Measurements from ENCODE around the gene SPI1.
"Not testable (repeated sequence)": the region's sequence is repeated elsewhere in the genome, so short reads cannot be mapped to it uniquely, and the experiment has no call there.

Gene SPI1

DNA sequence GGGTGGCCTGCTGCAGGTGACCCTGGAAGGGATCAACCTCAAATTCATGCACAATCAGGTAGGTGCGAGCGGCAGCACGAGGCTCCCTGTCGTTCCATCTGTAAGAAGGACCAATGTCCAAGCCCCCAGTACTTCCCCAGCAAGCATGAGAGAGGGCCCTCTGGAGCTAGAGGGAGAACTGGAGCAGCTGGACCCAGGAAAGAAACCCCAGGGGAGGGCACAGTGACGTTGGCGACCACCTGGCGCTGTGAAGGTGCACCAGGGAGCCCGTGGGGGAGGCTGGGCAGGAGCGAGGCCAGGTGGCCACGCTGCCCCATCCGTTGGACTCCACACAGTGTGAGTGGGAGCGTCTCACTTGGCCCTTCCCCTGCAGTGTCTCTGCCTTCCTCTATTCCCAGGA, 53.8 kb downstream of the SPI1 start:
- TF ChIP-seq ZFP3 (CRISPR knock-in tag; IDR thresholded peaks at IDR 0.05) (no peak), ISL1 (CRISPR knock-in tag; IDR thresholded peaks at IDR 0.05) (no peak), ZNF565 (CRISPR knock-in tag; conservative IDR thresholded peaks at IDR 0.05; ENCODE audit: low read depth) (no peak), ESRRG (CRISPR knock-in tag; IDR thresholded peaks at IDR 0.05) (no peak), ZNF70 (CRISPR knock-in tag; IDR thresholded peaks at IDR 0.05) (no peak), BACH2 (CRISPR knock-in tag; IDR thresholded peaks at IDR 0.05; ENCODE audit: borderline replicate concordance) (no peak)
- TF ChIP-seq, protein P1, sequence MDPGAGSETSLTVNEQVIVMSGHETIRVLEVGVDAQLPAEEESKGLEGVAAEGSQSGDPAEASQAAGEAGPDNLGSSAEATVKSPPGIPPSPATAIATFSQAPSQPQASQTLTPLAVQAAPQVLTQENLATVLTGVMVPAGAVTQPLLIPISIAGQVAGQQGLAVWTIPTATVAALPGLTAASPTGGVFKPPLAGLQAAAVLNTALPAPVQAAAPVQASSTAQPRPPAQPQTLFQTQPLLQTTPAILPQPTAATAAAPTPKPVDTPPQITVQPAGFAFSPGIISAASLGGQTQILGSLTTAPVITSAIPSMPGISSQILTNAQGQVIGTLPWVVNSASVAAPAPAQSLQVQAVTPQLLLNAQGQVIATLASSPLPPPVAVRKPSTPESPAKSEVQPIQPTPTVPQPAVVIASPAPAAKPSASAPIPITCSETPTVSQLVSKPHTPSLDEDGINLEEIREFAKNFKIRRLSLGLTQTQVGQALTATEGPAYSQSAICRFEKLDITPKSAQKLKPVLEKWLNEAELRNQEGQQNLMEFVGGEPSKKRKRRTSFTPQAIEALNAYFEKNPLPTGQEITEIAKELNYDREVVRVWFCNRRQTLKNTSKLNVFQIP (CRISPR knock-in tag; IDR thresholded peaks at IDR 0.05; ENCODE audit: borderline replicate concordance, low read depth), result no peak
- ATAC-seq, result no peak

DNA sequence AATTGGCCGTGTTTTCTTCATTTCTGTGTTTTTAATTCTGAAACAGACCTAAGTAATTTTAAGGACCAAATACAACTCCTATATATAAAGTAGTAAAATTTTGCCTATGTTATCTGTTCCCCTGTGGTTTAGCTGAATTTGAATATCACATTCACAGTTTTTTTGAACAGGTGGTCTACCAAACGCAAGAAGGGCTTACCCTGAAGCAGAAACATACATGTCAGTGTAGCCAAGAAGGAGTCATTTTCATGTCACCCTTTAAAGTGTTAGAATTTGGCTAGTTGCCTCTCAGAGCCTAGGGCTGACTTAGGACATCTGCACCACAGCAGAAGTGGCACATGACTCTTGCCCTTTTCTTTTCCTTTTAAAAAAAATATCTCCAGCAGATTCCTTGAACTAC, 60.2 kb downstream of the SPI1 start:
- no peak for ATAC-seq
- TF ChIP-seq, protein P2, sequence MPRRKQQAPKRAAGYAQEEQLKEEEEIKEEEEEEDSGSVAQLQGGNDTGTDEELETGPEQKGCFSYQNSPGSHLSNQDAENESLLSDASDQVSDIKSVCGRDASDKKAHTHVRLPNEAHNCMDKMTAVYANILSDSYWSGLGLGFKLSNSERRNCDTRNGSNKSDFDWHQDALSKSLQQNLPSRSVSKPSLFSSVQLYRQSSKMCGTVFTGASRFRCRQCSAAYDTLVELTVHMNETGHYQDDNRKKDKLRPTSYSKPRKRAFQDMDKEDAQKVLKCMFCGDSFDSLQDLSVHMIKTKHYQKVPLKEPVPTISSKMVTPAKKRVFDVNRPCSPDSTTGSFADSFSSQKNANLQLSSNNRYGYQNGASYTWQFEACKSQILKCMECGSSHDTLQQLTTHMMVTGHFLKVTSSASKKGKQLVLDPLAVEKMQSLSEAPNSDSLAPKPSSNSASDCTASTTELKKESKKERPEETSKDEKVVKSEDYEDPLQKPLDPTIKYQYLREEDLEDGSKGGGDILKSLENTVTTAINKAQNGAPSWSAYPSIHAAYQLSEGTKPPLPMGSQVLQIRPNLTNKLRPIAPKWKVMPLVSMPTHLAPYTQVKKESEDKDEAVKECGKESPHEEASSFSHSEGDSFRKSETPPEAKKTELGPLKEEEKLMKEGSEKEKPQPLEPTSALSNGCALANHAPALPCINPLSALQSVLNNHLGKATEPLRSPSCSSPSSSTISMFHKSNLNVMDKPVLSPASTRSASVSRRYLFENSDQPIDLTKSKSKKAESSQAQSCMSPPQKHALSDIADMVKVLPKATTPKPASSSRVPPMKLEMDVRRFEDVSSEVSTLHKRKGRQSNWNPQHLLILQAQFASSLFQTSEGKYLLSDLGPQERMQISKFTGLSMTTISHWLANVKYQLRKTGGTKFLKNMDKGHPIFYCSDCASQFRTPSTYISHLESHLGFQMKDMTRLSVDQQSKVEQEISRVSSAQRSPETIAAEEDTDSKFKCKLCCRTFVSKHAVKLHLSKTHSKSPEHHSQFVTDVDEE (CRISPR knock-in tag; IDR thresholded peaks at IDR 0.05), result no peak
- TF ChIP-seq ZNF565 (CRISPR knock-in tag; conservative IDR thresholded peaks at IDR 0.05; ENCODE audit: low read depth), result no peak
- TF ChIP-seq ZNF8 (CRISPR knock-in tag; IDR thresholded peaks at IDR 0.05), result no peak
- TF ChIP-seq ZC3H10 (CRISPR knock-in tag; IDR thresholded peaks at IDR 0.05), result no peak
- no peak for TF ChIP-seq OSR1 (CRISPR knock-in tag; IDR thresholded peaks at IDR 0.05)
- TF ChIP-seq ZFP3 (CRISPR knock-in tag; IDR thresholded peaks at IDR 0.05), result no peak
- TF ChIP-seq, protein P3, sequence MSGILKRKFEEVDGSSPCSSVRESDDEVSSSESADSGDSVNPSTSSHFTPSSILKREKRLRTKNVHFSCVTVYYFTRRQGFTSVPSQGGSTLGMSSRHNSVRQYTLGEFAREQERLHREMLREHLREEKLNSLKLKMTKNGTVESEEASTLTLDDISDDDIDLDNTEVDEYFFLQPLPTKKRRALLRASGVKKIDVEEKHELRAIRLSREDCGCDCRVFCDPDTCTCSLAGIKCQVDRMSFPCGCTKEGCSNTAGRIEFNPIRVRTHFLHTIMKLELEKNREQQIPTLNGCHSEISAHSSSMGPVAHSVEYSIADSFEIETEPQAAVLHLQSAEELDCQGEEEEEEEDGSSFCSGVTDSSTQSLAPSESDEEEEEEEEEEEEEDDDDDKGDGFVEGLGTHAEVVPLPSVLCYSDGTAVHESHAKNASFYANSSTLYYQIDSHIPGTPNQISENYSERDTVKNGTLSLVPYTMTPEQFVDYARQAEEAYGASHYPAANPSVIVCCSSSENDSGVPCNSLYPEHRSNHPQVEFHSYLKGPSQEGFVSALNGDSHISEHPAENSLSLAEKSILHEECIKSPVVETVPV (CRISPR knock-in tag; IDR thresholded peaks at IDR 0.05), result no peak

DNA sequence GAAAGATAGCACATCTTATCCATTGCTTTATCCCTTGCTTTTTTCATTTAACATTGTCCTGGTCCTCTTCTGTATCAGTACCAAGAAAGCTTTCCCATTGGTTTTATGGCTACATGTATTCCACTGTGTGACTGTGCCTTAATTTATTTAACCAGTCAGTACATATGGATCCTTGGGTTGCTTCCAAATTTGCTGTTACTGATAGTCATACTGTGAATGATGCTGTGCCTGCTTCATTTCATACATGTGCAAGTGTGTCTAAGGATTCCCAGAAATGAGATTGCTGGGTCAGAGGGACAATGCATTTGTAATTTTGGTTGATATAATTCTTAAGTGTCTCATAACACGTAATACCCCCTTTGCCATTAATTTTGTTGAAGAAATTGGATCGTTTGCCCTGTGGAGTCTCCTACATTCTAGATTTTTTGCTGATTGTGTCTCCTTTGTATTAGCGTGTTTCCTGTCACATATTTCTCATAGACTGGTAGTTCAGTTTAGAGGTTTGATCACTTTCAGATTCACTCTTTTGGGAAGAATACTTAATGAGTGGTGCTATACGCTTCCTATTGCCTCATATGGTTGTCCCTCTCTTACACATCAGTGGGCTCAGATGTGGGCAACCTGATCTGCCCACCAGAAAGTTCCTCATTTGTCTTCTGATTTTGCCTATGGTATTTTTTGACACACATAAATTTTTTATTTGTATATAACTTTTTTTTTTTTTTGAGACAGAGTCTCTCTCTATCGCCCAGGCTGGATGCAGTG, 61.1 kb downstream of the SPI1 start:
- no peak for TF ChIP-seq ESRRG (CRISPR knock-in tag; IDR thresholded peaks at IDR 0.05)
- TF ChIP-seq, protein P3 (CRISPR knock-in tag; IDR thresholded peaks at IDR 0.05), result no peak
- no peak for TF ChIP-seq TOX (CRISPR knock-in tag; IDR thresholded peaks at IDR 0.05; ENCODE audit: borderline replicate concordance)
- TF ChIP-seq OSR1 (CRISPR knock-in tag; IDR thresholded peaks at IDR 0.05), result no peak
- TF ChIP-seq ARNTL (CRISPR knock-in tag; IDR thresholded peaks at IDR 0.05; ENCODE audit: borderline replicate concordance, low read depth), result no peak
- TF ChIP-seq TCF4 (CRISPR knock-in tag; IDR thresholded peaks at IDR 0.05; ENCODE audit: borderline replicate concordance), result no peak
- no peak for TF ChIP-seq PPARA (CRISPR knock-in tag; IDR thresholded peaks at IDR 0.05; ENCODE audit: borderline replicate concordance)
- no peak for TF ChIP-seq ZNF70 (CRISPR knock-in tag; IDR thresholded peaks at IDR 0.05)
- no peak for TF ChIP-seq RARB (CRISPR knock-in tag; IDR thresholded peaks at IDR 0.05)
- no peak for TF ChIP-seq ZNF8 (CRISPR knock-in tag; IDR thresholded peaks at IDR 0.05)
- TF ChIP-seq ZFP30 (CRISPR knock-in tag; IDR thresholded peaks at IDR 0.05), result no peak
- no peak for TF ChIP-seq BACH2 (CRISPR knock-in tag; IDR thresholded peaks at IDR 0.05; ENCODE audit: borderline replicate concordance)
- no peak for TF ChIP-seq ZNF565 (CRISPR knock-in tag; conservative IDR thresholded peaks at IDR 0.05; ENCODE audit: low read depth)
- TF ChIP-seq ISL1 (CRISPR knock-in tag; IDR thresholded peaks at IDR 0.05), result no peak
- ATAC-seq, result no peak

DNA sequence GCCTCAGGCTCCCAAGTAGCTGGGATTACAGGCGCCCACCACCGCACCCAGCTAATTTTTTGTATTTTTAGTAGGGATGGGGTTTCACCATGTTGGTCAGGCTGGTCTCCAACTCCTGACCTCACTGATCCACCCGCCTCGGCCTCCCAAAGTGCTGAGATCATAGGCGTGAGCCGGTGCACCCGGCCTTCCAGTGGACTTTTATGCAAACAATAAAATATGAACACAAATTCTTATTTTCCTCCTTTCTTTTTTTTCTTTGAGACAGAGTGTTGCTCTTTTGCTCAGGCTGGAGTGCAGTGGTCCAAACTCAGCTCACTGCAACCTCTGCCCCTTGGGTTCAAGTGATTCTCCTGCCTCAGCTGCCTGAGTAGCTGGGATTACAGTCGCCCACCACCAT, 61.8 kb downstream of the SPI1 start:
- not testable (repeated sequence) for ATAC-seq

DNA sequence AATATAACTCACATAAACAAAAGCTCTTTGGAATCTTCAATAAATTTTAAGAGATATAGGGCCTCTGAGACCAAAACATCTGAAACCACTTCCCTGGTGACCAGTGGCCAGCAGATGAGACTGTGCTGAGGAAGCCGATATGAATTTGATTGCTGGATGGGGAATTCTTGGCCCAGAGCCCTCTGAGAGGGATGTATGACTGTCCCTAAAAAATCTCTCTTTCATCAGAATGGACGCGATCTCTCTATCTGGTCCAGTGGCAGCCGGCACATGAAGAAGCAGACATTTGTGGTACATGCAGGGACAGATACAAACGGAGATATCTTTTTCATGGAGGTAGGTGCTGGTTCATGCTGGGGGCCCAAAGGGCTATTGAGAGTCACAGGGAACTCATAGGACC, 63.4 kb downstream of the SPI1 start:
- TF ChIP-seq ZC3H10 (CRISPR knock-in tag; IDR thresholded peaks at IDR 0.05), result no peak
- ATAC-seq, result peak; percentile 39; the same call in 1 of the 3 replicates

All from SK-N-SH treated with all-trans-retinoic acid at 6 μM for 48 hours (cell line).